Gastroesophageal sphincter (tissue), 4 donors: ENCODE measurements around the gene DDIT3. TPM values are rescaled to one million over a fixed set of nuclear protein-coding genes. Genes with fewer than 3 reads are reported as not detected.

Experiments
- ATAC-seq: fragments of 150-250 bp; one replicate; pipeline ENCODE4 v1.9.1; 2016; ENCODE audit warnings: mild to moderate bottlenecking, moderate library complexity
- H3K27ac ChIP-seq, 4 donors: fragments of 200-600 bp; sonication (generic) in 3 of 4; 1 replicate in 3 of 4; 2 replicates in 1 of 4; pipeline ENCODE4 v1.5.1; 2016 to 2019
- H3K27me3 ChIP-seq: fragments of 200-600 bp; sonication (generic); one replicate; pipeline ENCODE4 v1.5.1; 2019
- H3K36me3 ChIP-seq, 2 donors: fragments of 200-600 bp; sonication (generic); one replicate each; pipeline ENCODE4 v1.5.1; 2019; ENCODE audit warnings: control low read depth in 1 of 2
- H3K4me1 ChIP-seq, 3 donors: fragments of 200-600 bp; sonication (generic); 1 replicate in 2 of 3; 2 replicates in 1 of 3; pipeline ENCODE4 v1.5.1; 2016 to 2019; ENCODE audit warnings: control low read depth in 2 of 3
- H3K4me3 ChIP-seq, 2 donors: fragments of 200-600 bp; sonication (generic); one replicate each; pipeline ENCODE4 v1.5.1; 2019; ENCODE audit warnings: mild to moderate bottlenecking in 1 of 2, moderate library complexity in 1 of 2
- H3K9me3 ChIP-seq, 3 donors: fragments of 200-600 bp; sonication (generic); one replicate each; pipeline ENCODE4 v1.5.1; 2017 to 2019; ENCODE audit warnings: control low read depth in 2 of 3
- EP300 ChIP-seq: sonication (generic); formaldehyde crosslinking; IDR thresholded peaks from one replicate; pipeline ENCODE4 v1.6.1; 2017; ENCODE audit warnings: antibody characterized with exemption, mild to moderate bottlenecking
- POLR2A ChIP-seq, 2 donors: fragments of 450-650 bp; IDR thresholded peaks; one replicate each; pipeline ENCODE4 v1.6.1; 2017; ENCODE audit warnings: antibody characterized with exemption in 2 of 2, mild to moderate bottlenecking in 2 of 2, moderate library complexity in 1 of 2
- POLR2AphosphoS5 ChIP-seq: sonication (generic); formaldehyde crosslinking; IDR thresholded peaks from one replicate; pipeline ENCODE4 v1.6.1; 2017; ENCODE audit warnings: antibody characterized with exemption
- WGBS, 2 donors: methylation state at CpG; one replicate each; pipeline ENCODE4 v1.1.5; 2018; ENCODE audit warnings: low coverage in 1 of 2; 5-methylcytosine and 5-hydroxymethylcytosine counted together
- total RNA-seq, 4 donors: library from RNA; depleted of rRNA; stranded (reverse); fragments of >200 nt; gene quantifications; one replicate each; pipeline ENCODE4 v1.1.0, GENCODE V29; 2016
- TF ChIP-seq, protein P1 (sequence below), 4 experiments: fragments of 200-600 bp in 2 of 4; fragments of 450-650 bp in 2 of 4; sonication (generic) in 1 of 4; IDR thresholded peaks; one replicate each; pipeline ENCODE4 v1.5.1; 2017 to 2019; ENCODE audit warnings: antibody characterized with exemption in 4 of 4, mild to moderate bottlenecking in 2 of 4, moderate library complexity in 2 of 4

The DDIT3 gene
- total RNA-seq, 4 donors from 2014 or later = 17.7 to 41.2 (median 36.5) TPM

DNA sequence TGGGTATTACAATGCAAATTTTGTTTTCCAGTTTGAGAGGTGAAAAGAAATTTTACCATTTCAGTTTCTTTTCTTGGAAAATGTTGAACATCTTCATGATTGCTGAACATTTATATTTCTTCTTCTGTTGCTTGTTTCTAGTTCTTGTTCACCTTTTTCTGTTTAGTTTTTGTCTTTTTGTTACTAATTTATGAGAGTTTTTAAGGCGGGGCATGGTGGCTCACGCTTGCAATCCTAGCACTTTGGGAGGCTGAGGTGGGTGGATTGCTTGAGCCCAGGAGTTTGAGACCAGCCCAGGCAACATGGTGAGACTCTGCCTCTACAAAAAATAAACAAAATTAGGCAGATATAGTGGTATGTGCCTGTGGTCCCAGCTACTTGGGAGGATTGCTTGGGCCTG, 40.2 kb upstream of the DDIT3 start:
- ATAC-seq = no peak
- no peaks in the 10 kb centered on the region for H3K9me3 ChIP-seq
- H3K4me3 ChIP-seq = no peak overlapping the region
- WGBS, 2 donors = 94 to 100% methylated on average over 1 to 2 of the region's 2 CpGs
- H3K36me3 ChIP-seq = no peaks in the 10 kb centered on the region
- TF ChIP-seq POLR2AphosphoS5 = no peak
- H3K27me3 ChIP-seq = no peaks in the 10 kb centered on the region
- H3K4me1 ChIP-seq = no peaks in the 10 kb centered on the region
- H3K27ac ChIP-seq = no peak overlapping the region

DNA sequence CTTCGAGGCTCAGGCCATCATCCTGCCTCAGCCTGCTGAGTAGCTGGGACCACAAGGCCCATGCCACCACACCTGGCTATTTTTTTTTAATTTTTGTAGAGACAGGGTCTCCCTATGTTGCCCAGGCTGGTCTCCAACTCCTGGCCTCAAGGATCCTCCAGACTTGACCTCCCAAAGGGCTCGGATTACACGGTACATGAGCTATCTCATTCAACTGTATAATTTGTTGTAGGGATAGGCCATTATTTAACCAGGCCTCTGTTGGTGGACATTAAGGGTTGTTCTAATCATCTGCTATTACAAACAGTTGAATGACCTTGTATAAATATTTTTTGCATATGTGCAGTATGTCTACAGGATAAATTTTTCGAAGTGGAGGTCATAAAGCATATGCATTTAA, 38.5 kb upstream of the DDIT3 start:
- WGBS, 2 donors = 85% methylated on average over 2 to 4 of the region's 4 CpGs
- Histone ChIP-seq H3K9me3 (no peaks in the 10 kb centered on the region), H3K27me3 (no peaks in the 10 kb centered on the region), H3K36me3 (no peaks in the 10 kb centered on the region), H3K4me3 (no peak overlapping the region), H3K27ac (no peak overlapping the region), H3K4me1 (no peaks in the 10 kb centered on the region)
- no peak for ATAC-seq
- TF ChIP-seq POLR2AphosphoS5 (no peak), EP300 (no peak), POLR2A (IDR thresholded peaks at IDR 0.05) (no peak)
- TF ChIP-seq, protein P1, sequence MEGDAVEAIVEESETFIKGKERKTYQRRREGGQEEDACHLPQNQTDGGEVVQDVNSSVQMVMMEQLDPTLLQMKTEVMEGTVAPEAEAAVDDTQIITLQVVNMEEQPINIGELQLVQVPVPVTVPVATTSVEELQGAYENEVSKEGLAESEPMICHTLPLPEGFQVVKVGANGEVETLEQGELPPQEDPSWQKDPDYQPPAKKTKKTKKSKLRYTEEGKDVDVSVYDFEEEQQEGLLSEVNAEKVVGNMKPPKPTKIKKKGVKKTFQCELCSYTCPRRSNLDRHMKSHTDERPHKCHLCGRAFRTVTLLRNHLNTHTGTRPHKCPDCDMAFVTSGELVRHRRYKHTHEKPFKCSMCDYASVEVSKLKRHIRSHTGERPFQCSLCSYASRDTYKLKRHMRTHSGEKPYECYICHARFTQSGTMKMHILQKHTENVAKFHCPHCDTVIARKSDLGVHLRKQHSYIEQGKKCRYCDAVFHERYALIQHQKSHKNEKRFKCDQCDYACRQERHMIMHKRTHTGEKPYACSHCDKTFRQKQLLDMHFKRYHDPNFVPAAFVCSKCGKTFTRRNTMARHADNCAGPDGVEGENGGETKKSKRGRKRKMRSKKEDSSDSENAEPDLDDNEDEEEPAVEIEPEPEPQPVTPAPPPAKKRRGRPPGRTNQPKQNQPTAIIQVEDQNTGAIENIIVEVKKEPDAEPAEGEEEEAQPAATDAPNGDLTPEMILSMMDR (IDR thresholded peaks at IDR 0.05) = no peak

DNA sequence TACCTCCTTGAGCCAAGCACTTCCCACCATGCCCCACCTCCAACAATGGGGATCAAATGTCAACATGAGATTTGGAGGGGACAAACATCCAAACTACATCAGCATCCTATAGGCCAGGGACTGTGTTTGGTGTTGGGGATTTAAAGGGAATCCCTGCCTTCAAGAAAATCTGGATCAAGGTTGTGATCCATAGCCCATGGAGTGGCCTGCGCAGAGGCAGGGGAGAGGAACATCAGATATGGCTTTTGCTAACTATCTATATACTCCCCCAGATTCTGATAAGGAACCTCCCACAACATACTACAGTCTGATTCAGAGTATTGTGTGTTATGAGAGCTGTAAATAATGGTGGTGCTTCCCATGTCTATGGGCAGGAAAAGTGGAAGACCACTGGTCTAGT, 34.6 kb upstream of the DDIT3 start:
- Histone ChIP-seq H3K4me3 (no peak overlapping the region), H3K27me3 (peaks cover 9% of the 10 kb centered on the region), H3K27ac (no peak overlapping the region), H3K36me3 (no peaks in the 10 kb centered on the region), H3K4me1 (peaks cover 0 to 8% (median 5%) of the 10 kb centered on the region in 3 donors), H3K9me3 (no peaks in the 10 kb centered on the region)
- no peak for ATAC-seq
- TF ChIP-seq, protein P1 (IDR thresholded peaks at IDR 0.05) = no peak
- TF ChIP-seq POLR2A (IDR thresholded peaks at IDR 0.05) (no peak), POLR2AphosphoS5 (no peak), EP300 (no peak)
- WGBS, 2 donors = 100% methylated on average over 1 of the region's 1 CpG

DNA sequence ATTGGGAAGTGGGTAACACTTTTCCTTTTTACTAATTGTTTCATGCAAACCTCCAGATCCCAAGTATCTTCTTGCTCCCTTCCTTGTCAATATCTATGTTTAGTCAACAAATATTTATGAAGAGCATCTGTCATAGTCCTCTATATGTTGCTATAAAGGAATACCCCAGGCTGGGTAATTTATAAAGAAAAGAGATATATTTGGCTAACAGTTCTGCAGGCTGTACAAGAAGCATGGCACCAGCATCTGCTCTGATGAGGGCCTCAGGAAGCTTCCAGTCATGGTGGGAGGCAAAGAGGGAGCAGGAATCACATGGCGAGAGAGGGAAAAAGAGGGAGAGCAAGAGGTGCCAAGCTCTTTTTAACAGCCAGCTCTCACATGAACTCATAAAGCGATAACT, 34.1 kb upstream of the DDIT3 start:
- Histone ChIP-seq H3K9me3 (no peaks in the 10 kb centered on the region), H3K4me3 (no peak overlapping the region), H3K4me1 (peaks cover 0 to 13% (median 5%) of the 10 kb centered on the region in 3 donors), H3K27me3 (peaks cover 14% of the 10 kb centered on the region), H3K36me3 (no peaks in the 10 kb centered on the region), H3K27ac (no peak overlapping the region)
- 85 to 100% methylated on average over 1 to 2 of the region's 2 CpGs for WGBS, 2 donors
- no peak for TF ChIP-seq EP300
- no peak for TF ChIP-seq POLR2AphosphoS5
- TF ChIP-seq POLR2A (IDR thresholded peaks at IDR 0.05) = no peak
- TF ChIP-seq, protein P1 (IDR thresholded peaks at IDR 0.05) = no peak
- ATAC-seq = no peak

DNA sequence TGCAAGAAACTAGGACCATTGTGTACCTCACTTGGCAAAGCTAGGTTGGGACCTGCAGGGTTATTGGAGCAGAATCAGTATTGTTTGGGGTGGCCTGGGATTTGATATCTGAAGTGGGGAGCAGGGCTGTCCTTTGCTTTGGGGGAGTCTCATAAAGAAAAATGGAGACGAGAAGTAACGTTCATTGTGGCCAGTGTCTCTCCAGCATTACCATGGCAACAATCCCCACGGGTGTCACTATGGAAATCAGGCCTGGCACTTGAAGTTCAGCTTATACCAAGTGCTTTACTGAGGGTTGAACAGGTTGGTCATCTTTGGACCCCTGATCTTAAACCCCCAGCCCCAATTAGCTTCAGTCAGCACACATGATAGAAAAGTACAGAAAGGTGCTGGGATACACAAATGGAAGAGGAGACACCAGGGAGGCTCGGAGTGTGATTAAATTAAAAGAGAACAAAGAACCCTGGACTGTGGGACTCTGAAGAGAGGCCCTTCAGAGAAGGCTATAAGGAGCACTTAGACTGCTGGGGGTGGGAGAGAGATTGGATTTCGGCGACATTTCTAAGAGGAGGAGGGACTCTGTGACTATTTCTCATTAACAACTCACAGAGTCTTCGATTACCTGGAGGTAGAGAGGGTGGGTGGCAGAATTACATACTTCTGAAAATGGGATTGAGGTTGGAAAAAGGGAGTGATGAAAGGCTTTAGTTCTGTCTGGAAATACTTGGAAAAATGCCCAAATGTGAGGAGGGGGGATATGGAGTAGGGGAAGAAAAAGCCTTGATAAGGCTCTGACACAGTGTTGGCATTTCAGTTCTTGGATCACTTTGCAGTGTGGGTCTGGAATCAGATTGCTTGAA, 33.3 kb upstream of the DDIT3 start:
- no peak overlapping the region for H3K4me3 ChIP-seq
- no peaks in the 10 kb centered on the region for H3K9me3 ChIP-seq
- H3K27me3 ChIP-seq = peaks cover 23% of the 10 kb centered on the region
- ATAC-seq = no peak
- peaks cover 0 to 16% (median 5%) of the 10 kb centered on the region in 3 donors for H3K4me1 ChIP-seq
- TF ChIP-seq, protein P1 (IDR thresholded peaks at IDR 0.05) = no peak
- no peak for TF ChIP-seq POLR2A (IDR thresholded peaks at IDR 0.05)
- no peak for TF ChIP-seq POLR2AphosphoS5
- TF ChIP-seq EP300 = no peak
- H3K36me3 ChIP-seq = no peaks in the 10 kb centered on the region
- no peak overlapping the region for H3K27ac ChIP-seq
- WGBS, 2 donors = 67 to 75% methylated on average over 3 to 6 of the region's 7 CpGs
